DMS 273 (cell line): ENCODE results near the gene SPTBN1.

Source experiments
- DNase-seq: peaks from one replicate; lab custom pipeline; 2025; ENCODE audit not compliant: unreplicated experiment; lab: John Stamatoyannopoulos, UW

Gene SPTBN1

GRCh38 chr2:54628418-54628817 lies 172.3 kb downstream of the SPTBN1 start:
- no peak for DNase-seq

GRCh38 chr2:54628957-54629356 lies 172.8 kb downstream of the SPTBN1 start:
- no peak for DNase-seq

GRCh38 chr2:54629390-54629789 lies 173.3 kb downstream of the SPTBN1 start:
- DNase-seq, result no peak

DNA sequence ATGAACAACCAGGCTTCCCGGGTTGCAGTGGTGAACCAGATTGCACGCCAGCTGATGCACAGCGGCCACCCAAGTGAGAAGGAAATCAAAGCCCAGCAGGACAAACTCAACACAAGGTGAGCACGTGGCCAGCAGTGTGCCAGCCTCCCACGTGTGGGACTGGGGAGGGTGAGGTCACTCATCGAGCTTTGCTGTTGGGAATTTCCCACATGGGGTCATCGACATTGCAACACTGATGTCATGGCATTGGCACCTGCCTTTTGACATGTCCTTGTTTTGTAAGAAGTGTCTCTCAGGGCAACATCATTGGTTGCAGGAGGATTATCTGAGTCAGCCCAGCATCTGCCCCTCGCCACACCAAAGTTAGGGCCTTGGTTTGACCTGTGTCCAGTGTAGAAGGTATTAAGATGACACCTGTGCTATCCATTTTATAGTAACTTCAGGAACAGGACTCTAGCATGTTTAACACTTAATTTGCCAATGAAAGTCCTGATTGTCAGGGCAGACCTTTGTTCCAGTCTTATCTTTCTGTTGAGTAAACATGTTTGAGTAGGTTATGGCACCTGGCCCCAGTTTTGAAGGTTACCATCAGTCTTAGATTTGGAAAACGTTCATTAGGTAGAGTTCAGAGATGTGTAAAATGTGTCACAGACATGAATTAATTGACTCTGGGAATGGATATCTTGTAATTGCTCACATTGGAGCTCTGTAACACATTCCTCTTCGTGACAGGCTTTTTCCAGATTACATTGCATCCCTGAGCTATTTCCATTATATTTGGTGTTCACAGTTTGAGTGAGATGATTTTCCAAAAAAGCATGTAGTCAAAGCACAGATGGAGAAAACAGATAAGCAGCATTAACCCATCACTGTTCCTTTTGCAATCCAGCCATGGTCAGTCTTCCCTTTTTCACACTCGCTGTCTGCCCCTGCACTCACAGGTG lies 174.1 kb downstream of the SPTBN1 start:
- peak; percentile 6 for DNase-seq

GRCh38 chr2:54630858-54631497 lies 174.9 kb downstream of the SPTBN1 start:
- no peak for DNase-seq

GRCh38 chr2:54631755-54632154 lies 175.6 kb downstream of the SPTBN1 start:
- DNase-seq, result no peak

DNA sequence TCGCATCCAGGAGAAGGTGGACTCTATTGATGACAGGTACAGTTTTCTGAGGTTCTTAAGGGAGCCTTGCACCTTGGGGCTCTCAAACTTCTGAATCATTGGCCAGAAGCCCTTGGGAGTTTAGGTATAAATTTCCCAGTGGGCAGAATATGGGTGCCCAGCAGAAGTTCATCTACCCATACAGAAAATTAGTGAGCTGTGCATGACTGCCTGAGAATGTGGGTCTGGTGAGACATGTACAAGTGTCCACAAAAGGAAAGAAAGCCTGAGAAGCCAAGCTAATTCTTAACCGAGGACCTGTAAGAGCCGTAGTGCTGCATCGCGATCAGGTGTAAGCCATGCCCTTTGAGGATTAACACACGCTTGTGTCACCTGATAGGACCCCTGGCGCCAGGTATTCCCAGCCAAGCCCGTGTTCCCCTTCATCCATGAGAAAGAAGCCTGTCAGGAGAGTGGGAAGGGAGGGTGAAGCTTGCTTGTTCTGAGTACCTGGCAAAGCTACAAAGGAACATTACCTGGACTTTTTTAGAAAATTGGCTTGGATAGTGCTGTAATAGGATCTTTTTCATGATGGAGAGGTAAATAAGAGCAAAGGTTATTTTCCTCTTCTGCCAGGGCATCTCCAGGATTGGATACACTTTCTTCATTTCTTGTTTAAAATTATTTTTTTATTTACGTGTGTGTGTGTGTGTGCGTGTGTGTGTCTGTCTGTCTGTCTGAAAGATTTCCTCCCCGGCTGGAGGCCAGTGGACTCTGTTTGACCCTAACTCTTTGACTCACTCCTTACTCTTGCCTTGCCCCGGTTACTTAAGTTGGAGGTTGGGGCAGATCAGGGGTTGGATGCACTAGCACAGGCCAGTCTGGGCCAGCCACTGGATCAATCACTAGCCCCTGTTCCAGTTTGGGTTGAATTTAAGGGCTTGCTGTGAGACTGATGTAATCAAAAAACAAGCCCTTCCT lies 176.9 kb downstream of the SPTBN1 start:
- no peak for DNase-seq

- no peak for DNase-seq
Measured at GRCh38 chr2:54634021-54634420, 177.9 kb downstream of the SPTBN1 start.

DNA sequence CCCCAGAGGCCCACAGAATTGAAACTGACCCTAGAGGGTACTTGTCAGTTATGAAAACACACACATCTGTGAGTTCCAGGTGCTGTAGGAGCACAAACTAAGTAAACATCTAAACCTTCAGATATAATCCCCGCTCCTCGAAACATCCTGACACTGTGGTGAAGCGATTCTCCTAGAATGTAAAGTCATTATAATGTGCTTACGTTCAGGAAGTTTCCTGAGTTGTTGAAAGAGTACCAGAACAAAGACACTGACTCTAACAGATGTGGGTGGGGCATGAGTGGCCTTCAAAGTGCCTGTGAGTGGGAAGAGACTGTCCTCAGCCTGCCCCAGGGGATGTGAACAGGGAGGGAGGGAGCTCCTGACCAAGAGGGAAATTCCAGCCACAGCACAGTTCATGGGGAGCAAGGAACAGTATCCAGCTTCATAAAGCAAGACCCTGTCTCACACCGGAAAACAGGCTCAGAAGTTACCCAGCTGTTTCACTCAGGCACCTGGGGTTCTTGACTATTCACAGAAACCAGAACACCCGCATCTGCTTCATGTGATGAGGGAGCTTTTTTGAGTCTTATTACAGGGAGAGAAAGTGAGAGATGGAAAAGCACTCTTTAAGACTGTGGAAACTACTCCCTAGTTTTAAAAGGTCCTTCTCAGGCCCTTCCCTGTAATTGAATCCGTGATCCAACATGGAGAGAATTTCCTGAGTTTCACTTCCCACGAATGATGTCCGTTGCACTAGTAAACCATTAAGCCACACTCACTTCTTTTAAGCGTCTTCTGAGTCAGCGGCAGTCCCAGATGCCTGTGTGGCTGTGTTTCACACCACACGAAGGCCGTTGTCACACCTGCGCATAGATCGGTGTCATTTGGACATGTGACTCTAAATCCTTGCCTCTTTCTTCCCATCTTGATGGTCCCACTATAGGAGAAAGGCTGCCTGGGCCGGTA lies 178.7 kb downstream of the SPTBN1 start:
- DNase-seq, result no peak

DNA sequence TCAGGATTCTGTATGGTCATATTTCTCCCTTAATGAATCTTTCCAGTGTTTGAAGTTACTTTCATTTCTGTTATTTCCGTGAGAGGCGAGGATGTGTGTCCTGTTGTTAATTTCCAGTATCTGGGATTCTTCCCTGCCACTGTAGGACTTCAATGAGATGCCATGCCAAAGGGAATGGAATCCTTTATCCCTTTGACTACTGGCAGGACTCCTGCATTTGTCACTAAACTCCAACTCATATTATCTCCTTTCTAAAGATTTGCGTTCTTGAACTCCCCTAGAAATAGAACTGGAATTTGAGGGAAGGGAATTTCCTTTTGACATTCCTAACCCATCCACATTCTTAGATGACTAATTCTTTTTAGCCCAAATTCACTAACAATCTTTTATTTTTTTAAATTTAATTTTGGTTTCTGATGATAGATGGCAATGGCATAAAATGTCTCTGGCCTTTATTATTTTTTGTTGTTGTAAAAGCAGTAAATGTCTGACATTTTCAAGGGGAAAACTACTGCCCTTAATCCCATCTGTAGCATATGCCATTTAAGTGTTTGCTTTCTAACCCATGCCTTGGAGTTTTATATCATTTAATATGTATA lies 179.5 kb downstream of the SPTBN1 start:
- DNase-seq, result no peak

GRCh38 chr2:54636415-54637139 lies 180.4 kb downstream of the SPTBN1 start:
- no peak for DNase-seq

GRCh38 chr2:54638103-54638502 lies 182.0 kb downstream of the SPTBN1 start:
- DNase-seq, result no peak

DNA sequence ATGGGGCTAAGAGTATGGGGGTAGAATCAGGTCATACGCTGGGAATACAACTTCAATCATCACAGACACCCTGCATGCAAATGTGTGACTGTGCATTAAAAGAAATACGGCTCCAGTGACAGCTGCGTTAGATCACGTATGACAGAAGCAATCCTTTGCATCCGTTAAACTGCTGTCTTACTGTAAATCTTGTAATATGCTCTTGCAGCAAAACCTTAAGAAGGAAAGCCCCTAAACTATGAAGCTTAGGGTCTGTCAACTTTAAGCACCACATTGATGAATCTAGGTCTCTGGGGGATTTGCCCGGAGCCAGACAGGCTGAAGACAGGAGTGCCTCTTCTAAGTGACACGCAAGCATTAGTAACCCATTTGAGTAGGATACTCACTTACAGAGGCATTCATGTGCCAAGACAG lies 182.7 kb downstream of the SPTBN1 start:
- no peak for DNase-seq

DNA sequence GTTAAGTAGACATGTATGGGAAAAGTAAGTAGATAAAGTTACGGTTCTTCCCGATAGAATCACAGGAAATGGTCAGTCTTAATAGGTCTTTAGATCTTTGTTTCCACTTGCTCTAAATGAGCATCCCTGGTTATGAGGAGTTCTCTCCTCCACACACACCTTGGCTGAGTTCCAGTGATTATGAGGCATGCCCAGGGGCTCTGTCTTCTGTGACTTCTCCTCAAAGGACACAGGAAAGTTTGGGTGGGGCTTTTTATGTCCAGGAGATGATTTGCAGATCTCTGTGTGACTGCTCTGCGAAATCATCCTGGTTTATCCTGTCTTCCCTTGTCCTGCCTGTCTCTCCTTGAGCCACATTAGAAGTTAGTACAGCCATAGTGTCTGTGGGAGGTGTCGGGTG lies 183.5 kb downstream of the SPTBN1 start:
- DNase-seq, result no peak

DNA sequence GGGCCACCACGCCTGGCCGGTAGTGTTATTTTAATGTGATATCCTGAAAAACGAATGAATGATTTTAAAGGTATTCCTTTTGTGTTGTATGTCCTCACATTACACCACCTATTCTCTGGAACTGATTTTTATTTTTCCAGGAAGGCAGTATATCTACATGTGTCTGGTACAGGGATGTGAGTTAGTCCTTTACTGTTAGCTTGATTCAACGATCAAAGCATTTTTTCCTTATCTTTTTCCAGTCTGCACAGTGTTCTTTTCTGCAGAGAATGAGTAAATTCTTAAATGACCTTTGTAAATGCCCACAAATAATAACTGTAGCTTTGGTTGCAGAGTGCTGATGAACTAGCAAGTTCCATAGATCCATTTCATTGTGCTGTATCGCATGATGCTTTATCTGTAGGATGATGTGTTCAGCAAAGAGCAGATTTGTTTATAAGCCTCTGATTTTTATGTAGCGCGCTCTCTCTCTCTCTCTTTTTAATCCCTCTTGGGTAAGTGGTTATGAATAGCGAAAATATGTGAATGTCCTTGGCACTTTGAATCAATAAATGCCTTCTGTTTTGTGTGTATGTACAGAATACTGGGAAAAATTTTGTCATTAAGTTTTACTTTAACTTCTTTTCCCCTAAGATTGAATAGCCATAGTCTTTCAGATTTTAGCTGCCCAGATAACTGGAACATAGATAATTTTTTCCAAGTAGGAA lies 184.9 kb downstream of the SPTBN1 start:
- DNase-seq, result no peak

DNA sequence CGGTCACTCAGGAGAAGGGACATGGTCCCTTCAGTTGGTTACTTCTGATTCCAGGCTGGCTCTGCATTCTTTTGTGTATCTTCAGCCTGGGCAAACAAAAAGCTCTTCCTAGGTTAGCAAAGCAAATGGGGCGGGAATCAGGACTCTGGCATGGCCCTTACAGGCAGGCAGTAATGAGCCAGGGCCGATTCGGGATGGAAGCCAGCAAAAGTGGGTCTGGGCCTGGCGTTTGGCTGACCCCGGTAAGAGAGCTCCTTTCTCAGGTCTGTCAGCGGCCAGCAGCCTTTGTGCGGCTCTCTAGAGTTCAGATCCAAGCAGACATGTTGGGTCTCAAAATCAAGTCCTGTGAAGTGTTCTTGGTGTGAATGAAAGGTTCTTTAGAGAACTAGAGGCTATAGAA lies 185.9 kb downstream of the SPTBN1 start:
- DNase-seq, result no peak

- no peak for DNase-seq
Measured at GRCh38 chr2:54642677-54643430, 186.7 kb downstream of the SPTBN1 start.

DNA sequence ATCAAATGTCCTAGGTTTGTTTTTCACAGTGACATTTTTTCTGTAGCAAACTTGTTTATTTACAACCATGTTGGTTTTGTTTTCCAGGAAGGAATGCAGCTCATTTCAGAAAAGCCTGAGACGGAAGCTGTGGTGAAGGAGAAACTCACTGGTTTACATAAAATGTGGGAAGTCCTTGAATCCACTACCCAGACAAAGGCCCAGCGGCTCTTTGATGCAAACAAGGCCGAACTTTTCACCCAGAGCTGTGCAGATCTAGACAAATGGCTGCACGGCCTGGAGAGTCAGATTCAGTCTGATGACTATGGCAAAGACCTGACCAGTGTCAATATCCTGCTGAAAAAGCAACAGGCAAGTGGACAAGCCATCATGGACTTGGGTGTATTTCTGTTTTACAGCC lies 188.1 kb downstream of the SPTBN1 start:
- DNase-seq, result no peak
